CD14-positive monocyte (primary cell): ENCODE results near the gene ACER2. TPM values are rescaled to one million over a fixed set of nuclear protein-coding genes. Genes with fewer than 3 reads are reported as not detected.

Experiments used
- DNase-seq, 3 donors: peaks; one replicate each; pipeline ENCODE4 v3.0.0-alpha.2; 2011 to 2022
- H2AFZ ChIP-seq: 2 replicates; pipeline ENCODE4 v1.6.0; 2012; ENCODE audit warnings: mild to moderate bottlenecking, low read depth, low read length, inconsistent platforms; ENCODE audit not compliant: insufficient read depth, poor library complexity, severe bottlenecking
- H3K27ac ChIP-seq, 2 donors: 1 replicate in 1 of 2; 2 replicates in 1 of 2; pipeline ENCODE4 v1.5.1; 2012 to 2013; ENCODE audit warnings: low read length in 2 of 2, control low read depth in 1 of 2, inconsistent platforms in 1 of 2, low read depth in 1 of 2, mild to moderate bottlenecking in 1 of 2
- H3K27me3 ChIP-seq, 2 donors: one replicate each; pipeline versions ENCODE4 v1.6.0 to v1.6.1; 2011 to 2013; ENCODE audit warnings: low read length in 2 of 2; ENCODE audit not compliant: control insufficient read depth in 2 of 2, insufficient read depth in 2 of 2
- H3K36me3 ChIP-seq, 2 donors: replicated peaks in 1 of 2; 1 replicate in 1 of 2; 2 replicates in 1 of 2; pipeline versions ENCODE4 v1.5.1 to v1.6.1; 2012 to 2013; ENCODE audit warnings: low read length in 2 of 2, control low read depth in 1 of 2, inconsistent platforms in 1 of 2, mild to moderate bottlenecking in 1 of 2; ENCODE audit not compliant: insufficient read depth in 2 of 2, control insufficient read depth in 1 of 2
- H3K4me1 ChIP-seq, 2 donors: 1 replicate in 1 of 2; 2 replicates in 1 of 2; pipeline versions ENCODE4 v1.5.1 to v1.6.1; 2012 to 2013; ENCODE audit warnings: low read length in 2 of 2, control low read depth in 1 of 2, inconsistent platforms in 1 of 2, mild to moderate bottlenecking in 1 of 2, moderate library complexity in 1 of 2; ENCODE audit not compliant: insufficient read depth in 2 of 2, control insufficient read depth in 1 of 2
- H3K4me2 ChIP-seq: replicated peaks from 2 replicates; pipeline ENCODE3; 2012; ENCODE audit warnings: low read length, moderate library complexity, mild to moderate bottlenecking; ENCODE audit not compliant: poor library complexity, severe bottlenecking; ENCODE audit errors: extremely low read depth
- H3K4me3 ChIP-seq, 3 experiments: fragments of 200-600 bp in 1 of 3; sonication (generic) in 1 of 3; replicated peaks in 1 of 3; 1 replicate in 2 of 3; 2 replicates in 1 of 3; pipeline ENCODE4 v1.5.1; 2011 to 2013; ENCODE audit warnings: low read length in 3 of 3, mild to moderate bottlenecking in 3 of 3, control low read depth in 2 of 3, low read depth in 2 of 3, inconsistent platforms in 1 of 3, moderate library complexity in 1 of 3
- H3K79me2 ChIP-seq: 2 replicates; pipeline ENCODE4 v1.6.0; 2012; ENCODE audit warnings: mild to moderate bottlenecking, control low read depth, inconsistent platforms, low read length, moderate library complexity; ENCODE audit not compliant: insufficient read depth
- H3K9ac ChIP-seq: 2 replicates; pipeline ENCODE4 v1.6.0; 2017; ENCODE audit warnings: low read length, mild to moderate bottlenecking; ENCODE audit not compliant: insufficient read depth, poor library complexity, severe bottlenecking
- H3K9me3 ChIP-seq, 2 donors: replicated peaks in 1 of 2; 1 replicate in 1 of 2; 2 replicates in 1 of 2; pipeline versions ENCODE4 v1.5.1 to v1.6.1; 2012 to 2013; ENCODE audit warnings: low read length in 2 of 2, control low read depth in 1 of 2; ENCODE audit not compliant: control insufficient read depth in 1 of 2, insufficient read depth in 1 of 2
- H4K20me1 ChIP-seq: 2 replicates; pipeline ENCODE4 v1.6.0; 2012; ENCODE audit warnings: mild to moderate bottlenecking, low read length, control low read depth, moderate library complexity; ENCODE audit not compliant: insufficient read depth
- H3K27ac Mint-ChIP-seq, 7 donors: one replicate each; pipeline ENCODE4 v1.8.0; 2020; ENCODE audit warnings: mild to moderate bottlenecking in 7 of 7, mixed read lengths in 7 of 7, moderate library complexity in 6 of 7, inconsistent platforms in 2 of 7
- H3K27me3 Mint-ChIP-seq, 3 donors: one replicate each; pipeline ENCODE4 v1.8.0; 2021 to 2022; ENCODE audit warnings: low read depth in 3 of 3, mild to moderate bottlenecking in 3 of 3, mixed read lengths in 3 of 3, moderate library complexity in 3 of 3, inconsistent platforms in 1 of 3
- H3K36me3 Mint-ChIP-seq, 2 donors: one replicate each; pipeline ENCODE4 v1.8.0; 2020; ENCODE audit warnings: mixed read lengths in 2 of 2, inconsistent platforms in 1 of 2, mild to moderate bottlenecking in 1 of 2
- H3K4me1 Mint-ChIP-seq: one replicate; pipeline ENCODE4 v1.8.0; 2020; ENCODE audit warnings: mild to moderate bottlenecking, mixed read lengths
- H3K4me3 Mint-ChIP-seq, 2 donors: one replicate each; pipeline ENCODE4 v1.8.0; 2020; ENCODE audit warnings: mild to moderate bottlenecking in 2 of 2, mixed read lengths in 2 of 2, moderate library complexity in 1 of 2
- H3K9me3 Mint-ChIP-seq, 7 donors: one replicate each; pipeline ENCODE4 v1.8.0; 2020 to 2022; ENCODE audit warnings: mixed read lengths in 7 of 7, mild to moderate bottlenecking in 6 of 7, moderate library complexity in 6 of 7, inconsistent platforms in 2 of 7
- WGBS: methylation state at CpG from one replicate; pipeline ENCODE4 v1.1.5; 2013; ENCODE audit warnings: missing lambda C conversion rate; ENCODE audit not compliant: insufficient coverage; 5-methylcytosine and 5-hydroxymethylcytosine counted together
- intact Hi-C, 2 donors: fragments of 100-400 bp; cut with micrococcal nuclease; formaldehyde crosslinking; loops; one replicate each; pipeline versions ENCODE4 v1.15.0 to v1.15.1; 2023
- polyA plus RNA-seq, 3 donors: library from polyadenylated mRNA; depleted of rRNA in 1 of 3; unstranded in 2 of 3; stranded (reverse) in 1 of 3; fragments of 300-500 nt in 2 of 3; fragments of >200 nt in 1 of 3; fragmentation: Illumina TruSeq in 2 of 3; gene quantifications; 1 replicate in 2 of 3; 2 replicates in 1 of 3; pipeline ENCODE4 v1.2.3, GENCODE V29; 2012 to 2021
- TF ChIP-seq, protein P1 (sequence below): fragments of 200-600 bp; IDR thresholded peaks from one replicate; pipeline ENCODE4 v1.8.0; 2022; ENCODE audit warnings: antibody characterized with exemption, mild to moderate bottlenecking

The ACER2 gene
- polyA plus RNA-seq, 3 donors, result 0.17 to 0.21 TPM; not detected in 1

DNA sequence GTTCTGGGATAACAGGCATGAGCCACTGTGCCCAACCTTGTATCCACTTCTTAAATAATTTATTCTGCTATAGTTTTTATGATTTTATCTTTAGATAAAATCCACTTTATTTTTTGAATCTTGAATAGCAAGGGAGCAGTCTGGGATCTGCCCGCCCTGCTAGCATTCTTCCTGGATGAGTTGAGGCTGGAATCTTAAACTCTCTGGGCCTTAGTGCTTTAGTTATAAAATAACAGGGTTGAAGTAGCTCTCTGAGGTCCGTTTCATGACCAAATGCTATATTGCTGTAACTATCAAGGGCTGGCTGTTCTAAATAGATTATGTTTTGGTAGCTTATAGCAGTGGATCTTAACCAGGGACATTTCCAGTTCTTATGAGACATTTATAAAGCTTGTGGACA is 20.8 kb downstream of the ACER2 start:
- no peaks in the 10 kb centered on the region for H3K4me1 ChIP-seq
- H4K20me1 ChIP-seq, result no peaks in the 10 kb centered on the region
- H3K27ac Mint-ChIP-seq, result peak overlapping the region in 1 of 7 donors; percentile 54
- intact Hi-C loops, result no loop called here
- peaks cover 0 to 5% (median 2%) of the 10 kb centered on the region in 7 donors for H3K9me3 Mint-ChIP-seq
- peaks cover 0 to 2% (median 1%) of the 10 kb centered on the region in 3 donors for H3K27me3 Mint-ChIP-seq
- H3K9ac ChIP-seq, result no peak overlapping the region
- H3K36me3 ChIP-seq, result no peaks in the 10 kb centered on the region
- no peak overlapping the region for H3K27ac ChIP-seq
- no peak overlapping the region for H3K4me3 ChIP-seq
- no peak overlapping the region for H3K4me2 ChIP-seq
- TF ChIP-seq, protein P1, sequence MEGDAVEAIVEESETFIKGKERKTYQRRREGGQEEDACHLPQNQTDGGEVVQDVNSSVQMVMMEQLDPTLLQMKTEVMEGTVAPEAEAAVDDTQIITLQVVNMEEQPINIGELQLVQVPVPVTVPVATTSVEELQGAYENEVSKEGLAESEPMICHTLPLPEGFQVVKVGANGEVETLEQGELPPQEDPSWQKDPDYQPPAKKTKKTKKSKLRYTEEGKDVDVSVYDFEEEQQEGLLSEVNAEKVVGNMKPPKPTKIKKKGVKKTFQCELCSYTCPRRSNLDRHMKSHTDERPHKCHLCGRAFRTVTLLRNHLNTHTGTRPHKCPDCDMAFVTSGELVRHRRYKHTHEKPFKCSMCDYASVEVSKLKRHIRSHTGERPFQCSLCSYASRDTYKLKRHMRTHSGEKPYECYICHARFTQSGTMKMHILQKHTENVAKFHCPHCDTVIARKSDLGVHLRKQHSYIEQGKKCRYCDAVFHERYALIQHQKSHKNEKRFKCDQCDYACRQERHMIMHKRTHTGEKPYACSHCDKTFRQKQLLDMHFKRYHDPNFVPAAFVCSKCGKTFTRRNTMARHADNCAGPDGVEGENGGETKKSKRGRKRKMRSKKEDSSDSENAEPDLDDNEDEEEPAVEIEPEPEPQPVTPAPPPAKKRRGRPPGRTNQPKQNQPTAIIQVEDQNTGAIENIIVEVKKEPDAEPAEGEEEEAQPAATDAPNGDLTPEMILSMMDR, result no peak
- no peak overlapping the region for H3K4me3 Mint-ChIP-seq
- no peak for DNase-seq
- H3K27me3 ChIP-seq, result no peaks in the 10 kb centered on the region
- no peaks in the 10 kb centered on the region for H3K79me2 ChIP-seq
- no peaks in the 10 kb centered on the region for H3K4me1 Mint-ChIP-seq
- WGBS, result 80% methylated on average over 1 of the region's 2 CpGs
- peaks cover 5 to 7% of the 10 kb centered on the region in 2 donors for H3K36me3 Mint-ChIP-seq
- H3K9me3 ChIP-seq, result no peaks in the 10 kb centered on the region
- no peak overlapping the region for H2AFZ ChIP-seq

DNA sequence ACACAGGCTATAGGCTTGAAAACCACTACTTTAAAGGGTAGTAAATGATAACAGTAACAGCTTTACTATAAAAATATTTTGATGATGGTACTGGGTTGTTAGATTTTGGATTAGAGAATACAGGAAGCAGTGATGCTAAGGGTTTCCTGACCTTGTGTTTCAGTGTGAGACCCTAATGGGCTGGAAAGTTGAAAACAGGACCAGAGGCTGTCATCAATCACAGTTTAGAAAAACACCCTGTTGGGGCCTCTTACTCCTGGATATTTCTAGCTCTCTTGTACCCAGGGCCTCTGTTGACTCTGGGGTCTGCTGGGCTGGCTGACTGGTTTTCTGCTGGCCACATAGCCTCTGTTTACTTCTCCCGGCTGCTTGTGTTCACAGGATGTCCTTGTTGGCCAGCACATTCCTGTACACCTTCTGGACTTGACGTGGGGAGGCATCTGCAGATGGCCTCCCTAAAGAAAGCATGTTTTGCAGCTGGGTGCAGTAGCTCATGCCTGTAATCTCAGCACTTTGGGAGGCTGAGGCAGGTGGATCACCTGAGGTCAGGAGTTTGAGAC is 21.5 kb downstream of the ACER2 start:
- Mint-ChIP-seq H3K4me3 (no peak overlapping the region), H3K27ac (no peak overlapping the region), H3K9me3 (peaks cover 0 to 5% (median 2%) of the 10 kb centered on the region in 7 donors), H3K36me3 (peaks cover 2 to 5% of the 10 kb centered on the region in 2 donors), H3K4me1 (no peaks in the 10 kb centered on the region), H3K27me3 (peaks cover 0 to 2% (median 1%) of the 10 kb centered on the region in 3 donors)
- no peak overlapping the region for H3K4me3 ChIP-seq
- H3K27me3 ChIP-seq, result no peaks in the 10 kb centered on the region
- H2AFZ ChIP-seq, result no peak overlapping the region
- no peaks in the 10 kb centered on the region for H4K20me1 ChIP-seq
- no peaks in the 10 kb centered on the region for H3K79me2 ChIP-seq
- no peak overlapping the region for H3K4me2 ChIP-seq
- no peak overlapping the region for H3K27ac ChIP-seq
- H3K9me3 ChIP-seq, result no peaks in the 10 kb centered on the region
- no peak for DNase-seq
- no peak overlapping the region for H3K9ac ChIP-seq
- H3K4me1 ChIP-seq, result no peaks in the 10 kb centered on the region
- intact Hi-C loops, result no loop called here
- TF ChIP-seq, protein P1, result no peak
- no peaks in the 10 kb centered on the region for H3K36me3 ChIP-seq
- 90% methylated on average over 2 of the region's 2 CpGs for whole genome bisulfite sequencing
